Panc1 (cell line): Measurements from ENCODE around the gene TERT. TPM values are rescaled to one million over a fixed set of nuclear protein-coding genes. Genes with fewer than 3 reads are reported as not detected.

Experiments
- ATAC-seq: fragments of 200-7000 bp; cut with Tn5 transposase; 2 replicates; pipeline ENCODE4 v1.9.1; 2020; ENCODE audit warnings: mild to moderate bottlenecking, moderate library complexity
- BruUV-seq: library from RNA; stranded (reverse); fragments of 400-500 nt; replicated peaks from 2 replicates; lab custom pipeline; 2021; lab: Mats Ljungman, UMichigan
- CTCF ChIA-PET: fragments of 300-600 bp; sonication (Branson Sonifier 250); formaldehyde crosslinking; loops from one replicate; lab custom pipeline; 2022; ENCODE audit warnings: antibody characterized with exemption; lab: Charles Lee
- POLR2A ChIA-PET: fragments of 300-600 bp; sonication (Branson Sonifier 250); formaldehyde crosslinking; loops from one replicate; lab custom pipeline; 2022; ENCODE audit warnings: antibody characterized with exemption; lab: Charles Lee
- DNase-seq: peaks from one replicate; pipeline ENCODE4 v3.0.0-alpha.2; 2010; ENCODE audit warnings: low read depth, low spot score
- H3K27ac ChIP-seq: 2 replicates; pipeline ENCODE4 v1.5.1; 2011; ENCODE audit warnings: mild to moderate bottlenecking, low read length, inconsistent platforms
- H3K27me3 ChIP-seq: fragments of 200-500 bp; sonication (Bioruptor generic); 2 replicates; pipeline ENCODE4 v1.6.0; 2014; ENCODE audit warnings: low read length, inconsistent platforms; ENCODE audit not compliant: control insufficient read depth, insufficient read depth
- H3K36me3 ChIP-seq: fragments of 200-500 bp; sonication (Bioruptor generic); 2 replicates; pipeline ENCODE4 v1.5.1; 2014; ENCODE audit warnings: inconsistent platforms, mild to moderate bottlenecking, low read length, moderate library complexity; ENCODE audit not compliant: control insufficient read depth, insufficient read depth
- H3K4me1 ChIP-seq: 2 replicates; pipeline ENCODE4 v1.5.1; 2011; ENCODE audit warnings: inconsistent platforms, mild to moderate bottlenecking, low read length, moderate library complexity; ENCODE audit not compliant: control insufficient read depth, insufficient read depth
- H3K4me3 ChIP-seq, 2 experiments: 2 replicates each; pipeline ENCODE4 v1.5.1; 2011 to 2012; ENCODE audit warnings: low read depth in 2 of 2, low read length in 2 of 2, mild to moderate bottlenecking in 2 of 2, inconsistent platforms in 1 of 2, moderate library complexity in 1 of 2
- H3K9me3 ChIP-seq: fragments of 200-500 bp; sonication (Bioruptor generic); 2 replicates; pipeline ENCODE4 v1.5.1; 2014; ENCODE audit warnings: low read depth, mild to moderate bottlenecking, inconsistent platforms, low read length, moderate library complexity; ENCODE audit not compliant: control insufficient read depth, insufficient read depth
- CTCF ChIP-seq: fragments of 450-650 bp; IDR thresholded peaks from 2 replicates; pipeline ENCODE4 v1.5.1; 2017; ENCODE audit warnings: mild to moderate bottlenecking
- POLR2AphosphoS5 ChIP-seq: IDR thresholded peaks from 2 replicates; pipeline ENCODE4 v1.6.1; 2012; ENCODE audit warnings: mild to moderate bottlenecking, low read depth, low read length, moderate library complexity
- SIN3A ChIP-seq: IDR thresholded peaks from 2 replicates; pipeline ENCODE4 v1.6.1; 2012; ENCODE audit warnings: low read depth, mild to moderate bottlenecking, low read length, moderate library complexity, borderline replicate concordance; ENCODE audit not compliant: insufficient read depth
- TCF7L2 ChIP-seq: IDR thresholded peaks from 2 replicates; pipeline ENCODE4 v1.6.1; 2011; ENCODE audit warnings: mild to moderate bottlenecking, low read depth, low read length, inconsistent platforms
- in situ Hi-C: cut with HindIII; loops from 2 replicates; pipeline ENCODE4 v1.10.0; 2016; ENCODE audit warnings: low sequenced_read_pairs, low pct_unique_long_range_greater_than_20kb
- intact Hi-C: fragments of 100-400 bp; cut with micrococcal nuclease; formaldehyde crosslinking; loops from one replicate; pipeline ENCODE4 v1.10.0; 2022; ENCODE audit not compliant: unreplicated experiment
- total RNA-seq: library from RNA; stranded (reverse); gene quantifications from one replicate; pipeline ENCODE4 v1.2.1, GENCODE V29; 2021; ENCODE audit not compliant: unreplicated experiment
- TF ChIP-seq, protein P1 (sequence below), 2 experiments: IDR thresholded peaks; 2 replicates each; pipeline ENCODE4 v1.6.1; 2011 to 2012; ENCODE audit warnings: low read depth in 2 of 2, control low read depth in 1 of 2, low read length in 1 of 2, mild to moderate bottlenecking in 1 of 2, moderate library complexity in 1 of 2; ENCODE audit not compliant: insufficient read depth in 1 of 2

The TERT gene
- total RNA-seq, 1 experiment from 2014 or later: 8.9 TPM

DNA sequence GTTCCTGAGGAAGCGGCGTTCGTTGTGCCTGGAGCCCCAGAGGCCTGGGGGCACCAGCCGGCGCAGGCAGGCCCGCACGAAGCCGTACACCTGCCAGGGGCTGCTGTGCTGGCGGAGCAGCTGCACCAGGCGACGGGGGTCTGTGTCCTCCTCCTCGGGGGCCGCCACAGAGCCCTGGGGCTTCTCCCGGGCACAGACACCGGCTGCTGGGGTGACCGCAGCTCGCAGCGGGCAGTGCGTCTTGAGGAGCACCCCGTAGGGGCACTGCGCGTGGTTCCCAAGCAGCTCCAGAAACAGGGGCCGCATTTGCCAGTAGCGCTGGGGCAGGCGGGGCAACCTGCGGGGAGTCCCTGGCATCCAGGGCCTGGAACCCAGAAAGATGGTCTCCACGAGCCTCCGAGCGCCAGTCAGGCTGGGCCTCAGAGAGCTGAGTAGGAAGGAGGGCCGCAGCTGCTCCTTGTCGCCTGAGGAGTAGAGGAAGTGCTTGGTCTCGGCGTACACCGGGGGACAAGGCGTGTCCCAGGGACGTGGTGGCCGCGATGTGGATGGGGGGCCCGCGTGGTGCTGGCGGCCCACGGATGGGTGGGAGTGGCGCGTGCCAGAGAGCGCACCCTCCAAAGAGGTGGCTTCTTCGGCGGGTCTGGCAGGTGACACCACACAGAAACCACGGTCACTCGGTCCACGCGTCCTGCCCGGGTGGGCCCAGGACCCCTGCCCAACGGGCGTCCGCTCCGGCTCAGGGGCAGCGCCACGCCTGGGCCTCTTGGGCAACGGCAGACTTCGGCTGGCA is 1.3 kb downstream of the TERT start:
- H3K4me3 ChIP-seq: no peak overlapping the region
- BruUV-seq: no TSS peak
- ATAC-seq (no peak), DNase-seq (no peak)
- H3K9me3 ChIP-seq: no peaks in the 10 kb centered on the region
- POLR2A ChIA-PET: no interaction called here
- intact Hi-C loops (loop anchor here (2.0 kb wide), 1 partner anchor 29 kb away; no protein-coding TSS in a partner anchor), in situ Hi-C loops (no loop called here)
- H3K27ac ChIP-seq: no peak overlapping the region
- no peaks in the 10 kb centered on the region for H3K36me3 ChIP-seq
- H3K27me3 ChIP-seq: no peaks in the 10 kb centered on the region
- CTCF ChIA-PET: interaction anchor here (0.6 kb wide), 1 partner anchor 228 kb away, joined by 3 read pairs; no protein-coding TSS in a partner anchor
- TF ChIP-seq, protein P1, sequence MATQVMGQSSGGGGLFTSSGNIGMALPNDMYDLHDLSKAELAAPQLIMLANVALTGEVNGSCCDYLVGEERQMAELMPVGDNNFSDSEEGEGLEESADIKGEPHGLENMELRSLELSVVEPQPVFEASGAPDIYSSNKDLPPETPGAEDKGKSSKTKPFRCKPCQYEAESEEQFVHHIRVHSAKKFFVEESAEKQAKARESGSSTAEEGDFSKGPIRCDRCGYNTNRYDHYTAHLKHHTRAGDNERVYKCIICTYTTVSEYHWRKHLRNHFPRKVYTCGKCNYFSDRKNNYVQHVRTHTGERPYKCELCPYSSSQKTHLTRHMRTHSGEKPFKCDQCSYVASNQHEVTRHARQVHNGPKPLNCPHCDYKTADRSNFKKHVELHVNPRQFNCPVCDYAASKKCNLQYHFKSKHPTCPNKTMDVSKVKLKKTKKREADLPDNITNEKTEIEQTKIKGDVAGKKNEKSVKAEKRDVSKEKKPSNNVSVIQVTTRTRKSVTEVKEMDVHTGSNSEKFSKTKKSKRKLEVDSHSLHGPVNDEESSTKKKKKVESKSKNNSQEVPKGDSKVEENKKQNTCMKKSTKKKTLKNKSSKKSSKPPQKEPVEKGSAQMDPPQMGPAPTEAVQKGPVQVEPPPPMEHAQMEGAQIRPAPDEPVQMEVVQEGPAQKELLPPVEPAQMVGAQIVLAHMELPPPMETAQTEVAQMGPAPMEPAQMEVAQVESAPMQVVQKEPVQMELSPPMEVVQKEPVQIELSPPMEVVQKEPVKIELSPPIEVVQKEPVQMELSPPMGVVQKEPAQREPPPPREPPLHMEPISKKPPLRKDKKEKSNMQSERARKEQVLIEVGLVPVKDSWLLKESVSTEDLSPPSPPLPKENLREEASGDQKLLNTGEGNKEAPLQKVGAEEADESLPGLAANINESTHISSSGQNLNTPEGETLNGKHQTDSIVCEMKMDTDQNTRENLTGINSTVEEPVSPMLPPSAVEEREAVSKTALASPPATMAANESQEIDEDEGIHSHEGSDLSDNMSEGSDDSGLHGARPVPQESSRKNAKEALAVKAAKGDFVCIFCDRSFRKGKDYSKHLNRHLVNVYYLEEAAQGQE (IDR thresholded peaks at IDR 0.05; ENCODE audit: insufficient read depth in 1 of 2, low read depth in 2 of 2, low read length in 1 of 2): no peak
- TF ChIP-seq SIN3A (no peak), TCF7L2 (no peak), POLR2AphosphoS5 (no peak), CTCF (no peak)
- H3K4me1 ChIP-seq: no peaks in the 10 kb centered on the region; the same call in 1 of the 2 replicates

GRCh38 chr5:1292846-1293415 is 1.9 kb downstream of the TERT start:
- Histone ChIP-seq H3K4me1 (no peaks in the 10 kb centered on the region; the same call in 1 of the 2 replicates), H3K36me3 (no peaks in the 10 kb centered on the region), H3K27ac (no peak overlapping the region), H3K27me3 (no peaks in the 10 kb centered on the region), H3K4me3 (no peak overlapping the region), H3K9me3 (no peaks in the 10 kb centered on the region)
- intact Hi-C loops (no loop called here), in situ Hi-C loops (no loop called here)
- DNase-seq: no peak
- BruUV-seq: no TSS peak
- ChIA-PET POLR2A (no interaction called here), CTCF (interaction anchor here (0.6 kb wide), 1 partner anchor 84 kb away, joined by 3 read pairs; no protein-coding TSS in a partner anchor)
- TF ChIP-seq TCF7L2 (no peak), POLR2AphosphoS5 (no peak), CTCF (no peak), SIN3A (no peak)
- TF ChIP-seq, protein P1 (IDR thresholded peaks at IDR 0.05; ENCODE audit: insufficient read depth in 1 of 2, low read depth in 2 of 2, low read length in 1 of 2): no peak
- no peak for ATAC-seq
